GM19099 (cell line): Measurements from ENCODE around the gene NR1D1.

Source experiments
- POLR2A ChIP-seq: IDR thresholded peaks from 3 replicates; pipeline ENCODE4 v1.6.1; 2011; ENCODE audit warnings: low read depth; ENCODE audit not compliant: insufficient read length; ENCODE audit errors: extremely low read depth

Gene NR1D1

DNA sequence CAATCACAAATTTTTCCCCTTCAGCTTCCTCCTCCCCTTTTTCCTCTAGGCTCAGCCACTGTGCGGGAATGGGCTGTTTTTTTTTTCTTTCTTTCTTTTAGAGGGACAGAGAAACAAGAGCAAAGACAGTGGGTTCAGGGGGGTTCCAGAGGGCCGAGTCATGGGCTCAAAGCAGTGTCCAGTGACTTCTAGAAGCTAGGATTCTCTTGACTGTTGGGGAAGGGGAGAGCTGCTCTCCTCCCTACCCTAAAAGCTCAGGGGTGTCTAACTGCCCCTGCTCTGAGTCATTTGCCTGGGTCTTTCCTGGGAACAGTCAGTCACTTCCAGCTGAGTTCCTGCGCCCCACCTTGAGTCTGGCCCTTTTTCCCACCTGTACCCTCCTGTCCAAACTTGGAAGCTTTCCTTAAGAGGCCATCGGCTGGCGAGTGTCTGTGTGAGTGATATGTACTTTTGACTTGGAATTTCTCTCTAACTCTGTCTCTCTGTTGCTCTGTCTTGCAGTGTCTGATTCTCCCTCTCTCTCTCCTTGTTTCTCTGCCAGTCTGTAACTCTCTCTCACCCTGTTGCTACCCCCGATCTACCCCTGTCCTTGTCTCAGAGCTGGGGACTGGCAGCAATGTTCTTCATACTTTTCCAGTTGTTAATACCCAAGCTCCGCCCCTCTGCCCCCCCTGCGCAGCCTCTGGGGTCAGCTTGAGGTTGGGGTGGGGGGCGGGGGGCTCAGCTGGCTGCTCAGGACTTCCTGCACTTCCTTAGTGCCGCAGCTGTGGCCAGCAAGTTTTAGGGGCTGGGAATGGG is 35.2 kb downstream of the NR1D1 start:
- no peak for TF ChIP-seq POLR2A

GRCh38 chr17:40063901-40064531 is 36.4 kb downstream of the NR1D1 start:
- no peak for TF ChIP-seq POLR2A

- no peak for TF ChIP-seq POLR2A
Observed at GRCh38 chr17:40063187-40063771, 37.1 kb downstream of the NR1D1 start.

- no peak for TF ChIP-seq POLR2A
Observed at GRCh38 chr17:40062329-40063186, 37.8 kb downstream of the NR1D1 start, which contains the start of gene THRA. Gene THRA (plus strand): TSS chr17:40062965. CDS start chr17:40074489, 11,524 bp downstream.

DNA sequence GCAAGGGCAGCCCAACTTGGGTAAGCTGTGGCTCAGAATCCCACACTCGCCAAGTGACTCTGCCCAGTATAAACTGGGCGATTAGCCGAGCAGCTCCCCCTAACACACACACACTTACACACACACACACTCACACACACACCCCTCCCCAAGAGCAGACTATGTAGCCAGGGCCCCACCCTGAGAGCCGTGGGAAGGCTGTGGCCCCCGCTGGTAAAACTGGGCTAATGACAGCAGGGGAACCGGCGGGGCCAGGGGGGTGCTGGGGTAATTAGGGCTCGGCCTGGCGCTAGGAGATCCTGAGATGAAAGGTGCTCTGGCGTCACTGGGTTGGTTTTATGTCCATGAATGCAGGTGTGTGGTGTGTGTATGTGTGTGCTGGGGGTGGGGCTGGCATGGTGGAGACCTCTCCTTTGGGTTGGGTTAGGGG is 38.8 kb downstream of the NR1D1 start:
- TF ChIP-seq POLR2A: no peak

- no peak for TF ChIP-seq POLR2A
Observed at GRCh38 chr17:40060887-40061608, 39.3 kb downstream of the NR1D1 start.

DNA sequence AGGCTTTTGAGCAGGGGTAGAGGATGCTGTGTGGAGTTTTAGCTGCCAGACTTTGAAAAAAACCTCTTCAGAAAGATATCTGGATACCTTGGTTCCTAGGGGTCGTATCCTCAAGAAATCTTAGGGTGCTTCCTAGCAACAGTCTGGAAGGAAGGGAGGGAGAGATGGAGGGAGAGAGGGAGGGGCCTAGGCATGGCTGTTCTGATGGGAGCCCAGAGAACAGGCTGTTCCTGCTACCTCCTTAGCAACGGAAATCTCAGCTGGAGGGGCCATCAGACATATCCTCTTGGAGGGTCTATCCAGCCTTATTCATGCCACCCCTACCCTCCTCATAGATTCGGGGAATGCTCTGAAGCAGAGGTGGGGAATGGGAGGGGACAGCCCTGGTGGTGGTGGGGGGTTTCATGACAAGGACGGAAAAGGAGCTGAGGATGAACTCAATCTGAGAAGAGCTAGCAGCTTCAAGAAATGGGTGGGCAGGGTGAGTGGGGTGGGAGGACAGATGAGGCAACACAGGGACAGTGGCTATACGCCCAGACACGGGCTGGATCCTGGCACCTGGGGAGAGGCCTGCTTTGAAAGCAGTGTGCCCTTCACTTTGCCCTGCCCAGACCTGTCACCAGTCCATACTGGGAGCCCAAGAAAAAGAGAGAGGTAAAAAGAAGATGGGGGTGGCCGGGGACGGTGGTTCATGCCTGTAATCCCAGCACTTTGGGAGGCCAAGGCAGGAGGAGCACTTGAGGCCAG is 40.5 kb downstream of the NR1D1 start:
- no peak for TF ChIP-seq POLR2A

- no peak for TF ChIP-seq POLR2A
Observed at GRCh38 chr17:40058865-40059264, 41.5 kb downstream of the NR1D1 start.

DNA sequence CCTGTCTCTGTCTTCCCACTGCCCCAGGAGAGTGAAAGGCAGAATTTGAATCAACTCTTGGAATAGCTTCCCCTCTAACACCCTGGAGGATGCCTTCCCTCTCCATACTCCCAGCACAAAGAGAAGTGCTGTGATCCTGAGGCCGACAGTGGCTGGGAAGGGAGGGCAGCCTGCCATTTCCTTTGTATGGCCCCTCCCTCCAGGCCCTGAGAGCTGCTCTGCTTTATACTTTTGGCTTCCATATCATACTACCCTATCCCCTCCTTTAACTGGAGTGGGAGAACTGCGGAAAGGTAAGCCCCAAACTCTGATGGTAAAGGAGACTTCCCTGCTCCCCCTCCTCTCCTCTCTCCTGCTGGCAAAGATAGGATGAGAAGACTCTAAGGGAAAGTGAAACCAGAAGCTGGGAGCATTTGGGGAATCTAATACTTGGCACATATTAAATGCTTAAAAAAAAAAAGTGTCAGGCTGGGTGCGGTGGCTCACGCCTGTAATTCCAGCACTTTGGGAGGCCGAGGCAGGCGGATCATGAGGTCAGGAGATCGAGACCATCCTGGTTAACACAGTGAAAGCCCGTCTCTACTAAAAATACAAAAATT is 42.1 kb downstream of the NR1D1 start:
- TF ChIP-seq POLR2A: no peak

- TF ChIP-seq POLR2A: no peak
Observed at GRCh38 chr17:40056379-40057015, 43.9 kb downstream of the NR1D1 start.
